PC-9 (cell line): Measurements from ENCODE around the gene OSGEP. TPM values are rescaled to one million over a fixed set of nuclear protein-coding genes. Genes with fewer than 3 reads are reported as not detected.

Source experiments
- BruUV-seq: library from RNA; stranded (reverse); fragments of 400-500 nt; replicated peaks from 2 replicates; lab custom pipeline; 2021; lab: Mats Ljungman, UMichigan
- CTCF ChIA-PET: fragments of 300-600 bp; sonication (Branson Sonifier 250); formaldehyde crosslinking; loops from one replicate; lab custom pipeline; 2022; ENCODE audit warnings: antibody characterized with exemption; lab: Charles Lee
- POLR2A ChIA-PET: fragments of 300-600 bp; sonication (Branson Sonifier 250); formaldehyde crosslinking; loops from one replicate; lab custom pipeline; 2022; ENCODE audit warnings: antibody characterized with exemption; ENCODE audit not compliant: unreplicated experiment; lab: Charles Lee
- DNase-seq, 2 experiments: peaks; one replicate each; pipeline versions ENCODE4 v3.0.0 to v3.0.0-alpha.2; 2015 to 2022; ENCODE audit warnings: mixed read lengths in 1 of 2
- H2AFZ ChIP-seq: fragments of 200-600 bp; sonication (generic); 2 replicates; pipeline ENCODE4 v1.8.1; 2017; ENCODE audit warnings: antibody characterized with exemption
- H3F3A ChIP-seq: fragments of 200-600 bp; sonication (generic); 2 replicates; pipeline ENCODE4 v1.8.1; 2017; ENCODE audit warnings: antibody characterized with exemption, mild to moderate bottlenecking, low read depth; ENCODE audit not compliant: insufficient read depth
- H3K27ac ChIP-seq: fragments of 200-600 bp; sonication (generic); 2 replicates; pipeline ENCODE4 v1.6.1; 2016; ENCODE audit warnings: mixed run types
- H3K27me3 ChIP-seq: fragments of 200-600 bp; sonication (generic); 2 replicates; pipeline ENCODE4 v1.6.1; 2016; ENCODE audit warnings: low read depth, mixed run types; ENCODE audit not compliant: insufficient read depth
- H3K36me3 ChIP-seq: fragments of 200-600 bp; sonication (generic); 2 replicates; pipeline ENCODE4 v1.6.1; 2016; ENCODE audit warnings: low read depth, mixed run types
- H3K4me1 ChIP-seq: fragments of 200-600 bp; sonication (generic); replicated peaks from 2 replicates; pipeline ENCODE4 v1.6.1; 2016; ENCODE audit warnings: mixed run types; ENCODE audit not compliant: insufficient read depth
- H3K4me2 ChIP-seq: fragments of 200-600 bp; sonication (generic); 2 replicates; pipeline ENCODE4 v1.6.1; 2017; ENCODE audit warnings: mixed run types
- H3K4me3 ChIP-seq: fragments of 200-600 bp; sonication (generic); 2 replicates; pipeline ENCODE4 v1.6.1; 2016; ENCODE audit warnings: mixed run types
- H3K79me2 ChIP-seq: fragments of 200-600 bp; sonication (generic); 2 replicates; pipeline ENCODE4 v1.6.1; 2017; ENCODE audit warnings: low read depth, mixed run types
- H3K9me2 ChIP-seq: fragments of 200-600 bp; sonication (generic); 2 replicates; pipeline ENCODE4 v1.8.1; 2017; ENCODE audit warnings: mild to moderate bottlenecking; ENCODE audit not compliant: insufficient read depth
- H3K9me3 ChIP-seq: fragments of 200-600 bp; sonication (generic); 2 replicates; pipeline ENCODE4 v1.8.1; 2016; ENCODE audit warnings: low read depth; ENCODE audit not compliant: insufficient read depth
- H4K20me1 ChIP-seq: fragments of 200-600 bp; sonication (generic); 2 replicates; pipeline ENCODE4 v1.8.1; 2017; ENCODE audit not compliant: insufficient read depth
- CTCF ChIP-seq: fragments of 200-600 bp; sonication (generic); conservative IDR thresholded peaks from 2 replicates; pipeline ENCODE4 v1.6.1; 2017; ENCODE audit warnings: mixed run types, antibody characterized with exemption, mild to moderate bottlenecking, moderate library complexity
- EZH2 ChIP-seq: fragments of 200-600 bp; sonication (generic); IDR thresholded peaks from 2 replicates; pipeline ENCODE4 v1.8.0; 2017; ENCODE audit warnings: antibody characterized with exemption, low read depth
- intact Hi-C: fragments of 100-400 bp; cut with micrococcal nuclease; formaldehyde crosslinking; loops from one replicate; pipeline ENCODE4 v1.10.0; 2022; ENCODE audit not compliant: unreplicated experiment
- total RNA-seq: library from RNA; stranded (reverse); gene quantifications from 2 replicates; pipeline ENCODE4 v1.2.3, GENCODE V29; 2021

OSGEP gene
- total RNA-seq, 1 experiment from 2014 or later, result 20.6 TPM

- H3F3A ChIP-seq, result no peaks in the 10 kb centered on the region
- TF ChIP-seq CTCF, result no peak
- no peak for TF ChIP-seq EZH2
- intact Hi-C loops, result no loop called here
- no peaks in the 10 kb centered on the region for H3K9me3 ChIP-seq
- no peak overlapping the region for H3K27ac ChIP-seq
- no peaks in the 10 kb centered on the region for H3K9me2 ChIP-seq
- no peaks in the 10 kb centered on the region for H4K20me1 ChIP-seq
- H3K4me3 ChIP-seq, result no peak overlapping the region
- peaks cover 12% of the 10 kb centered on the region for H3K4me1 ChIP-seq
- H3K79me2 ChIP-seq, result no peaks in the 10 kb centered on the region
- BruUV-seq, result no TSS peak
- H2AFZ ChIP-seq, result no peak overlapping the region
- DNase-seq, result no peak
- H3K36me3 ChIP-seq, result no peaks in the 10 kb centered on the region
- no peak overlapping the region for H3K4me2 ChIP-seq
- no peaks in the 10 kb centered on the region for H3K27me3 ChIP-seq
- CTCF ChIA-PET, result no interaction called here
- POLR2A ChIA-PET, result no interaction called here
Observed at GRCh38 chr14:20486684-20487395, 32.2 kb upstream of the OSGEP start.

DNA sequence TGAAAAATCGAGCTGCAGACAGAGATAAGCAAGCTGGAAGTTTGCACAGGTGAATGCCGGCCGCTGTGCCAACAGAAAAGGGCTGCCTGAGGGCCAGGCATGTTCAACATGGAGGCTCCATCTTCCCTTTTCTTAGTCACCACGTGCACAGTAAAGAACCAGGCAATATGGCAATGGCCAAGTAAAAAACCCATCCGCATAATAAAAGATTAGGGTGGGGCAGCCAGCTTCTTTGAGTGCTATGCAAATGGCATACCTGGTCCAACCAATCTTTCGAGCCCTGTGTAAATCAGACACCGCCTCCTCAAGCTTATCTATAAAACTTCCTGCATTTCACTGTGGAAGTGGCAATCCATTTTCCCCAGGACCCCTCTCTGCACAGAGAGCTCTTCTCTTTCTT is 31.3 kb upstream of the OSGEP start:
- H3K4me2 ChIP-seq, result no peak overlapping the region
- intact Hi-C loops, result no loop called here
- H3F3A ChIP-seq, result no peaks in the 10 kb centered on the region
- no peaks in the 10 kb centered on the region for H4K20me1 ChIP-seq
- H3K9me3 ChIP-seq, result no peaks in the 10 kb centered on the region
- no peaks in the 10 kb centered on the region for H3K79me2 ChIP-seq
- H3K36me3 ChIP-seq, result no peaks in the 10 kb centered on the region
- TF ChIP-seq CTCF (no peak), EZH2 (no peak)
- H2AFZ ChIP-seq, result no peak overlapping the region
- H3K4me3 ChIP-seq, result no peak overlapping the region
- H3K27me3 ChIP-seq, result no peaks in the 10 kb centered on the region
- ChIA-PET CTCF (no interaction called here), POLR2A (no interaction called here)
- BruUV-seq, result no TSS peak
- peaks cover 12% of the 10 kb centered on the region for H3K4me1 ChIP-seq
- H3K27ac ChIP-seq, result no peak overlapping the region
- no peaks in the 10 kb centered on the region for H3K9me2 ChIP-seq
- DNase-seq, result no peak

- Histone ChIP-seq H2AFZ (no peak overlapping the region), H3K9me2 (no peaks in the 10 kb centered on the region), H3K36me3 (no peaks in the 10 kb centered on the region), H3K4me3 (no peak overlapping the region), H3K4me1 (no peaks in the 10 kb centered on the region), H4K20me1 (no peaks in the 10 kb centered on the region), H3K9me3 (no peaks in the 10 kb centered on the region), H3K79me2 (no peaks in the 10 kb centered on the region), H3K4me2 (no peak overlapping the region), H3K27me3 (no peaks in the 10 kb centered on the region), H3F3A (no peaks in the 10 kb centered on the region), H3K27ac (no peak overlapping the region)
- no peak for TF ChIP-seq EZH2
- ChIA-PET CTCF (interaction anchor here (0.5 kb wide), 1 partner anchor 19 kb away, joined by 3 read pairs; no protein-coding TSS in a partner anchor), POLR2A (no interaction called here)
- no peak for DNase-seq
- intact Hi-C loops, result no loop called here
- BruUV-seq, result no TSS peak
Observed at GRCh38 chr14:20482382-20482781, 27.8 kb upstream of the OSGEP start.
